DND-41 (cell line): ENCODE data around the gene PPP1R10.

Source experiments
- CTCF ChIP-seq: IDR thresholded peaks from 2 replicates; pipeline ENCODE4 v1.5.1; 2012; ENCODE audit warnings: borderline replicate concordance, low read length, moderate library complexity, mild to moderate bottlenecking; ENCODE audit not compliant: poor library complexity, severe bottlenecking; ENCODE audit errors: extremely low read depth
- EZH2 ChIP-seq: IDR thresholded peaks from 3 replicates; pipeline ENCODE4 v1.6.1; 2012; ENCODE audit warnings: borderline replicate concordance, low read depth, mild to moderate bottlenecking, moderate library complexity, low read length, inconsistent platforms; ENCODE audit not compliant: severe bottlenecking

GRCh38 chr6:30656513-30656912 lies 39.5 kb upstream of the PPP1R10 start:
- TF ChIP-seq CTCF (no peak), EZH2 (no peak)
